Esophagus (tissue), 2 donors: ENCODE results near the gene TUBB2B. TPM values are rescaled to one million over a fixed set of nuclear protein-coding genes. Genes with fewer than 3 reads are reported as not detected.
A peak's percentile ranks its signal among the peaks of the same experiment; 100 is the strongest.

Experiments
- H3K27ac ChIP-seq, 2 donors: one replicate each; pipeline ENCODE4 v1.5.1; 2013; ENCODE audit warnings: low read depth in 2 of 2, mild to moderate bottlenecking in 2 of 2, inconsistent platforms in 1 of 2, low read length in 1 of 2, moderate library complexity in 1 of 2
- H3K27me3 ChIP-seq, 2 donors: one replicate each; pipeline ENCODE4 v1.6.1; 2013; ENCODE audit warnings: low read length in 2 of 2, control low read depth in 1 of 2, mild to moderate bottlenecking in 1 of 2; ENCODE audit not compliant: insufficient read depth in 2 of 2, control insufficient read depth in 1 of 2
- H3K36me3 ChIP-seq, 2 donors: one replicate each; pipeline ENCODE4 v1.6.1; 2013; ENCODE audit warnings: low read length in 1 of 2; ENCODE audit not compliant: control insufficient read depth in 2 of 2, insufficient read depth in 2 of 2
- H3K4me1 ChIP-seq, 2 donors: one replicate each; pipeline ENCODE4 v1.6.1; 2013; ENCODE audit warnings: low read length in 1 of 2; ENCODE audit not compliant: control insufficient read depth in 2 of 2, insufficient read depth in 2 of 2
- H3K4me3 ChIP-seq, 2 donors: one replicate each; pipeline ENCODE4 v1.5.1; 2013; ENCODE audit warnings: low read length in 2 of 2, mild to moderate bottlenecking in 2 of 2, low read depth in 1 of 2, moderate library complexity in 1 of 2
- H3K9me3 ChIP-seq, 2 donors: one replicate each; pipeline ENCODE4 v1.6.1; 2013; ENCODE audit warnings: mild to moderate bottlenecking in 2 of 2, low read depth in 1 of 2, low read length in 1 of 2, moderate library complexity in 1 of 2; ENCODE audit not compliant: control insufficient read depth in 2 of 2, insufficient read depth in 1 of 2
- WGBS, 2 donors: extraction: QIAGEN DNeasy Blood & Tissue Kit; methylation state at CpG; one replicate each; pipeline ENCODE4 v1.1.7; 2013; 5-methylcytosine and 5-hydroxymethylcytosine counted together
- polyA plus RNA-seq, 2 donors: library from polyadenylated mRNA; stranded (reverse); fragments of 200-250 nt; gene quantifications; one replicate each; pipeline ENCODE4 v1.2.3, GENCODE V29; 2013
- donor health status: healthy with polysubstance abuse.
- donor health status: Bipolar disorder and iron deficiency.

Gene TUBB2B
- polyA plus RNA-seq, 2 donors = 1.6 to 8.4 TPM

DNA sequence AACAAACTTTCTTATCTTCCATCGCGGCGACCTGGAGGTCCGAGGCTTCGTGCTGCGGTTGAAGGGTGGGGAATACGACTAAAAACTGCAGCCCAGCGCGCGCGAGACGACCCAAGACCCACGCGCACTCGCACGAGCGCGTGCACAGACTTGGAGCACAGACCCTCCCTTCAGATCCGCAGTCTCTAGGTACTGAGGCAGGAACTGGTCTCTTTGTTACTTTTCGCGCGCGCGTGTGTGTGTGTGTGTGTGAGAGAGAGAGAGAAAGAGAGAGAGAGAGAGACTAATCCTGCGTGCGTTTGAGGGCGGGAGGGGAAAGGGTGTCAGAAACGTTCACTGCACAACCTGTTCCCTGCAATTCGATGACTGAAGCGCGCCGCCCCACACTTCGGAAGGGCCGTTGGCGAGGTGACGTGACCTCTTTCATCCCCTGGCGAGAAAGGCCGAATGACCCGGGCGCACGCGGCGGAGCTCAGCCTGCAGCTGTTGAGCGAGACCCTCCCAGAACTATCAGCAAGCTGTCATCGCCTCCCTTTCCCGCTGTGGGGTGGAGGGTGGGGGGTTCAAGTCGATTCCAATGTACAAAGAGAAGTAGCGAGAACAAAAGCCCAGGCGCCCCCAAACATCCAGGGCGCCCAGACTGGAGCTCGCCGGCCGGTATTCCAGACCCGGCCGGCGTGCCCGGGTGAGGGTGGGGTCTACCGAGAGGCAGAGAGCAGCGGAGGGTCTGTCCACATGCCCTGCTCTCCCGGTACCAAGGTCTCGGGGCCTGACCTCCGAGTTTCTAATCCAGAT, 1.5 kb upstream of the TUBB2B start:
- Histone ChIP-seq H3K4me1 (peaks cover 6 to 30% of the 10 kb centered on the region in 2 donors), H3K27me3 (peaks cover 0 to 31% of the 10 kb centered on the region in 2 donors), H3K9me3 (no peaks in the 10 kb centered on the region), H3K4me3 (peak overlapping the region in 1 of 2 donors; percentile 16), H3K36me3 (no peaks in the 10 kb centered on the region), H3K27ac (no peak overlapping the region)
- WGBS, 2 donors = 4 to 6% methylated on average over 62 of the region's 62 CpGs

DNA sequence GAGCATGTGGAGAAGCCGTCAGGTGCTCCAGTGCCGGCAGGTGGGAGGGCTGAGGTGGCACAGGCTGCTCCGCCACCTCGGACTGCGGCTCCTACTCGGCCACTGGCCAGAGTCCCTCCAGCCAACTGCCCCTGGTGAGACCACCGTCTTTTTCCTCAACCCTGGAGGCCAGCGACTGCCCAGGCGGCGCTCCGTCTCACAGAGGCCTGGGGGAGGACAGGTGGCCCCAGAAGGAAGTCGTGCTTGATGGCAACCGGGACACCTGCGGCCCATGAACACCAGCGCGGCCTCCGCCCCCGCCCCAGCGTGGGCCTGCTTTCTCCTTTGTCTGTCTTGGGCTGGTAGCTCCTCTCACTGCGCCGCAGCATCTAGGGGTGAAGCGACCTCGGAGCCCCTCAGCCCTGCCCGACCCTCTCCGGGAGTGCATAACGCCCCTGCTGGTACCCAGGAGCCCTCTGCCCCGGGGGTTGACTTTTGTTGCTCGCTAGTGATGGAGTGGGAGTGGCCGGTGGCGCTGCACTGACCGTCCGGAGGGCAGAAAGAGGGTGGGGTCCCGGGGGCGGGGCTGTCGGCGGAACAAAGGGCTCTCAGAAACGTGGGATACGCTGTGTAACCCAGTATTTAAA, 706 bp upstream of the TUBB2B start:
- Histone ChIP-seq H3K27ac (no peak overlapping the region), H3K4me1 (peaks cover 6 to 30% of the 10 kb centered on the region in 2 donors), H3K27me3 (peaks cover 0 to 31% of the 10 kb centered on the region in 2 donors), H3K36me3 (no peaks in the 10 kb centered on the region), H3K4me3 (peak overlapping the region in 1 of 2 donors; percentile 7), H3K9me3 (no peaks in the 10 kb centered on the region)
- 3 to 4% methylated on average over 31 to 38 of the region's 38 CpGs for WGBS, 2 donors

DNA sequence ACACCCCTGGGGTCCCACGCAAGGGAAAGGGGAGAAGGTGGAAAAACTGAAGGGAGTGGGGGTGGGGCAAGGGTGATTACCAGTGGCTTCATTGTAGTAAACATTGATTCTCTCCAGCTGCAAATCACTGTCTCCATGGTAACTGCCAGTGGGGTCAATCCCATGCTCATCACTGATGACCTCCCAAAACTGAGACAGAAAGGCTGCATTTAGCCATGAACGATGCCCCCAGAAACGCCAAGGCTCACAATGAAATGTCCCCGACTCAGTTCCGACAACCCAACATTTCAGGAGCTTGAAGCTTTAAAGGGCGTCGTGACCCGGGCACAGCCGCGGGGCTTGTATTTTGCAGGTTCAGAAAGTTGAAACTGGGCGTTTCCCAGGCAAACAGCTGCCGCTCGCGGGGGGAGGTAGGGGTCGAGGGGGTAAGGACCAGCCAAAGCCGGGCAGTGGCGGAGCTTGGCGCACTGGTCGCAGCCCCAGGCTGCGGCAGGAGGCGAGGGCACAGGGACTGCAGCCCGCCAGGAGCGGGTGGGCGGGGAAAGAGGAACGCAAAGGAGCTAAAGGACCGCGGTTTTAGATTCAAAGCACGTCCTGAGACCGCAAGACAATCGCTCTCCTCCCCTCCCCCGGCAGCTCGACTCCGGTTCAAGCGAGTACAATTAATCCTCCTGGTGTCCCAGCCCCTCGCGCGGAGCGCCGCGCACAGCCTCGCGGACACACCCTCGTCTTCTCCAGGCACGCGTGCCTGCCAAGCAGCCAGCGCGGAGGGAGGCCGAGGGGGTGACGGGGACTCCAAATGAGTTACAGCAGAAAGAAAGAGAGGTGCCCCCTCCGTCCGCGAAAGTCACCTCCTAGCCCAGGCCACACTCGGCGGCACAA, 731 bp downstream of the TUBB2B start:
- peaks cover 4 to 27% of the 10 kb centered on the region in 2 donors for H3K4me1 ChIP-seq
- peaks cover 0 to 26% of the 10 kb centered on the region in 2 donors for H3K27me3 ChIP-seq
- H3K27ac ChIP-seq = no peak overlapping the region
- WGBS, 2 donors = 3% methylated on average over 48 to 54 of the region's 54 CpGs
- H3K36me3 ChIP-seq = no peaks in the 10 kb centered on the region
- H3K9me3 ChIP-seq = no peaks in the 10 kb centered on the region
- H3K4me3 ChIP-seq = peak overlapping the region; percentile 35 to 39

DNA sequence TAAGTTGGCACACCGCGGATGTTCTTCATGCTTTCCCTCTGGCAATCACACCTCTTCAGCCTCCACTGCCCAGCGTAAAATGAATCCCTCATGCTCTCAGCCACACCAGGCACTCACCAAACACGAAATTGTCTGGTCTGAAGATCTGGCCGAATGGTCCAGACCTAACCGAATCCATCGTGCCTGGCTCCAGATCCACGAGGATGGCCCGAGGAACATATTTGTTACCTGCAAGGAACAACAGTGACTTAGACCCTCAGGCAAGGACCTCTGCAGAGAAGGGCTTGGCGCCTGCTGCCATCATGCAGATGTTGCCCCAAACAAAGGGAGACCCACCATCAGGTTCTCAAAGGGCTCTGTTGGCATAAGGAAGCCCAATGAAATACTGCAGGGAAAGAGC, 1.4 kb downstream of the TUBB2B start:
- peaks cover 0 to 26% of the 10 kb centered on the region in 2 donors for H3K27me3 ChIP-seq
- WGBS, 2 donors = 91 to 94% methylated on average over 10 of the region's 10 CpGs

DNA sequence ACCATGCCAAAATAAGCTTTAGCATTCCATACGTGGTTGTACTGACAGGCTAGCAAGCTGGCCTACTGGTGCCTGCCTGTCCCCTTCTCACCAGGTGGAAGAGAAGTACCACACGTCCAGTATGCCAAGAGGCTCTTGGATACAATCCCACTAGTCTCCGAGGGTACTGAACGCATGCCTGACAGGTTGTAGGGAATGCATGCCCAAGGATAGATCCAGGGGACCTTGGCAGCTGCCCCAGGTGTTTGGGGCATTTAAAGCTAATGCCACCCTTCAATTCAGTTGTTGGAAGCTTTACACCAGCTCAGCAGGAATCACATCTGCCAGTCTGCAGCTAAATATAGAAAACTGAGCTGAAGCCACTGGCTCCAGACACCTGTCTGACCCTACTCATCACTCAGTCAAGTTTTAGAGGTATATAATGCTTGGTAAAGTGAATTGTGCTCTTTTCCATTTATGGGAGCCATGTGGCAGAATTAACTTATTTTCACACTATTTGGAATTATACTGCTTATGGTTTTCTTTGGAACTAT, 4.9 kb downstream of the TUBB2B start:
- 64 to 67% methylated on average over 4 of the region's 4 CpGs for WGBS, 2 donors
- H3K4me3 ChIP-seq = no peak overlapping the region
- H3K9me3 ChIP-seq = no peaks in the 10 kb centered on the region
- no peak overlapping the region for H3K27ac ChIP-seq
- H3K27me3 ChIP-seq = peaks cover 0 to 8% of the 10 kb centered on the region in 2 donors
- peaks cover 0 to 6% of the 10 kb centered on the region in 2 donors for H3K4me1 ChIP-seq
- H3K36me3 ChIP-seq = no peaks in the 10 kb centered on the region

More for the DNA sequence above, 1.4 kb downstream of the TUBB2B start:
- Histone ChIP-seq H3K4me1 (peaks cover 4 to 21% of the 10 kb centered on the region in 2 donors), H3K9me3 (no peaks in the 10 kb centered on the region), H3K27ac (no peak overlapping the region), H3K4me3 (no peak overlapping the region), H3K36me3 (no peaks in the 10 kb centered on the region)

DNA sequence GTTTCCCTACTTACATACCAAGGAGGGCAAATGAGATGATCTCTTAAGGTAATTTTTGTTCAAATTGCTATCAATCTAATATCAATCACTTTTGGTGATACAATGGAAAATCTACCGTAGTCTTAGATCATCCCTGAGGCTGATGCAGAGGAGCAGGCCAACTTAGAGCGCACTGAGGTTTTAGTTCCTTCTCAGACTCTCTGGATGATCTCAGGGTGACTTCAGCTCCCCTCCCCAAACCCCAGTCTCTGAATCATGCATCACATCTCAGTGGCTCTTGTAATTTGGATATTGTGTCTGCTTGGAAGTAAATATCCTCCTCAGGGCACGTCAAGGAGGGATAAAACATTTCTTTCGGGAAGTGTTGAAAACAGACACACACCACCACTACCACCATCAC, 5.9 kb downstream of the TUBB2B start:
- Histone ChIP-seq H3K27me3 (peaks cover 0 to 3% of the 10 kb centered on the region in 2 donors), H3K4me3 (no peak overlapping the region), H3K4me1 (no peaks in the 10 kb centered on the region), H3K27ac (no peak overlapping the region), H3K9me3 (no peaks in the 10 kb centered on the region), H3K36me3 (no peaks in the 10 kb centered on the region)
- 89 to 96% methylated on average over 4 of the region's 4 CpGs for WGBS, 2 donors

DNA sequence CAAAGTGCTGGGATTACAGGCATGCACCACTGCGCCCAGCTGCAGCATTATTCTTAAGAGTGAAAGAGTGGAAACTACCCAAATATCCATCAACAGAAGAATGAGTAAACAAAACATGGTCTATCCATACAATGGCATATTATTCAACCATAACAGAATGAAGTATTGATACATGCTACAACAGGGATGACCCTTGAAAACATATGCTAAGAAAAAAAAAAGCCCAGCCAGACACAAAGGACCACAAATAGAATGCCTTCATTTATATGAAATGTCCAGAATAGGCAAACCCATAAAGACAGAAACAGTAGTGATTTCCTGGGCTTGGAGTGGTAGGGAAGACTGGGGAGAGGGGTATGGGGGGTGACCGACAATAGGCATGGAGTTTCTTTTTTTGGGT, 7.1 kb downstream of the TUBB2B start:
- Histone ChIP-seq H3K27ac (no peak overlapping the region), H3K36me3 (no peaks in the 10 kb centered on the region), H3K4me3 (no peak overlapping the region), H3K27me3 (no peaks in the 10 kb centered on the region), H3K9me3 (no peaks in the 10 kb centered on the region), H3K4me1 (no peaks in the 10 kb centered on the region)
- WGBS, 2 donors = 87 to 92% methylated on average over 2 of the region's 2 CpGs

DNA sequence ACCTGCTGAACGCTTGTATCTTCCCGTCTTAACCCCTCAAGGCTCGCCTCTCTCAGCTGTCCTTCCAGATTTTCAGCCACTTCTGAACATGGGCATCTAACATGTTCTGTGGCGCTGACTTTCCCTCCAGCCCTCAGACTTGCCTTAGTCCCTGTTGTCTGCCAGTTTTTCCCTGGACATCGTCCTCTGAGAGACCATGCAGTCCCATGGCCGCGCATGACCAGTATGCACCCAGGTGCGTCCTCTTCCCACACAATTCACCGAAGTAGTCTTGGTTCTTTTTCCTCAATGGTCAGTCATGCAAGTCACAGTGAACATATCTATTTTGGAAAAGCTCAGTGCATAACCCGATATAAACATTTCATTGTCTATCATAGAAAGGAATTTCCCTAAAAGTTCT, 9.2 kb downstream of the TUBB2B start:
- no peaks in the 10 kb centered on the region for H3K27me3 ChIP-seq
- 90 to 93% methylated on average over 10 of the region's 10 CpGs for WGBS, 2 donors
- H3K36me3 ChIP-seq = no peaks in the 10 kb centered on the region

DNA sequence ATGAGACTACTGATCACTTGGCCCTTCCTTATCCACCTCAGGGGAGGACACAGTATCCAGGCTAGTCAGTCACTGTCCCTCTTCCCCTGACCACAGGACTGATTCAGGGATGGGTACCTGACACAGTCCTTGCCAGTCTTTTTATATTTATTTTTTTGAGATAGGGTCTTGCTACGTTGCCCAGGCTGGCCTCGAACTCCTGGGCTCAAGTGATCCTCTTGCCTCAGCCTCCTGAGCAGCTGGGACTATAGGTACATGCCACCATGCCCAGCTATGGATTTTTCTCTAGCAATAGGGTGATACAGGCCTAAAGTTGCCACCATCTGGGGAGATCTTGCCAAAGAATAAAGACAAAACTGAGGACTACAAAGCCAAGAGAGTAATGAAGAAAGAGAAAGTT, 10.2 kb downstream of the TUBB2B start:
- no peaks in the 10 kb centered on the region for H3K27me3 ChIP-seq
- no peaks in the 10 kb centered on the region for H3K36me3 ChIP-seq
- no peaks in the 10 kb centered on the region for H3K9me3 ChIP-seq
- WGBS, 2 donors = 83 to 89% methylated on average over 2 of the region's 2 CpGs
- H3K4me1 ChIP-seq = no peaks in the 10 kb centered on the region
- no peak overlapping the region for H3K4me3 ChIP-seq
- no peak overlapping the region for H3K27ac ChIP-seq

More for the DNA sequence above, 9.2 kb downstream of the TUBB2B start:
- Histone ChIP-seq H3K27ac (no peak overlapping the region), H3K9me3 (no peaks in the 10 kb centered on the region), H3K4me3 (no peak overlapping the region), H3K4me1 (no peaks in the 10 kb centered on the region)
